ENCODE results near the gene RGS7. TPM values are rescaled to one million over a fixed set of nuclear protein-coding genes. Genes with fewer than 3 reads are reported as not detected.

The RGS7 gene
- total and polyA plus RNA-seq, 2 of the 4 experiments (the other 2 are of a cell fraction): 0.58 to 0.72 TPM

GRCh38 chr1:241115784-241116183 is 241.2 kb downstream of the RGS7 start:
- dilution Hi-C loops (cut with HindIII; ENCODE audit: low sequenced_read_pairs, unreplicated experiment): no loop called here

More at GRCh38 chr1:241115784-241116183, 241.2 kb downstream of the RGS7 start:
- TF ChIP-seq MAFK (IDR thresholded peaks at IDR 0.05; ENCODE audit: low read depth, low read length): no peak
- Histone ChIP-seq H3K27me3 (ENCODE audit: control insufficient read depth, insufficient read depth, low read length) (no peaks in the 10 kb centered on the region), H3K4me1 (ENCODE audit: control insufficient read depth, insufficient read depth, low read length) (no peaks in the 10 kb centered on the region), H3K56ac (ENCODE audit: extremely low read depth, insufficient read depth, low read length) (no peak overlapping the region), H3K79me1 (ENCODE audit: low read depth in 1 of 2, low read length in 2 of 2) (no peaks in the 10 kb centered on the region), H4K5ac (ENCODE audit: low read depth, low read length) (no peak overlapping the region), H2AK5ac (ENCODE audit: low read depth, low read length) (no peak overlapping the region), H3K4ac (ENCODE audit: low read depth, low read length) (no peak overlapping the region), H4K8ac (ENCODE audit: low read depth in 2 of 2, low read length in 2 of 2) (no peak overlapping the region), H3K4me2 (ENCODE audit: low read depth, low read length) (no peak overlapping the region), H3K4me3 (ENCODE audit: insufficient read depth, low read depth, low read length) (no peak overlapping the region), H2BK120ac (ENCODE audit: low read depth, low read length) (no peak overlapping the region), H2BK20ac (ENCODE audit: low read depth, low read length) (no peak overlapping the region), H3K9ac (ENCODE audit: low read depth, low read length) (no peak overlapping the region), H2AK9ac (replicated peaks; ENCODE audit: low read depth, low read length, poor library complexity) (no peak overlapping the region), H3K9me1 (ENCODE audit: insufficient read depth, low read length) (no peaks in the 10 kb centered on the region), H2BK5ac (ENCODE audit: low read depth, low read length, poor library complexity, severe bottlenecking) (no peak overlapping the region), H3K14ac (replicated peaks; ENCODE audit: low read depth, low read length) (no peak overlapping the region), H4K20me1 (ENCODE audit: insufficient read depth, low read length) (no peaks in the 10 kb centered on the region), H3K36me3 (ENCODE audit: control insufficient read depth, insufficient read depth, low read length) (no peaks in the 10 kb centered on the region), H4K91ac (ENCODE audit: insufficient read depth, low read depth, low read length) (no peak overlapping the region), H3K27ac (ENCODE audit: insufficient read depth, low read length) (no peak overlapping the region), H3K9me3 (ENCODE audit: control insufficient read depth, insufficient read depth, low read length) (peaks cover 7% of the 10 kb centered on the region; the same call in 1 of the 2 replicates), H2AFZ (replicated peaks; ENCODE audit: low read length, poor library complexity) (no peak overlapping the region), H2BK15ac (ENCODE audit: low read depth, low read length) (no peak overlapping the region), H3K18ac (ENCODE audit: low read depth, low read length) (no peak overlapping the region), H3K23ac (ENCODE audit: low read depth, low read length) (no peak overlapping the region)
- in situ Hi-C loops (cut with MboI; ENCODE audit: low sequenced_read_pairs) (no loop called here), intact Hi-C loops (cut with micrococcal nuclease) (no loop called here)
- no CpG with 5 or more reads among the region's 5 CpGs for WGBS, 2 experiments (ENCODE audit: extremely low coverage in 2 of 2, insufficient read length in 1 of 2)
- ATAC-seq (ENCODE audit: low read depth): no peak
- ChIA-PET POLR2A (ENCODE audit: unreplicated experiment) (no interaction called here), CTCF (no interaction called here)
- BruUV-seq (replicated peaks): no TSS peak
- DNase-seq: no peak

All from IMR-90 (cell line).